ENCODE results near the gene HSPB3.
"Not testable (repeated sequence)": the region's sequence is repeated elsewhere in the genome, so short reads cannot be mapped to it uniquely, and the experiment has no call there.

The HSPB3 gene

GRCh38 chr5:54457094-54457862 lies 1.8 kb downstream of the HSPB3 start:
- no peak for DNase-seq (ENCODE audit: low read depth)

GRCh38 chr5:54458221-54458620 lies 2.7 kb downstream of the HSPB3 start:
- DNase-seq (ENCODE audit: low read depth): no peak

- no peak for DNase-seq (ENCODE audit: low read depth)
Measured at GRCh38 chr5:54460181-54460919, 4.9 kb downstream of the HSPB3 start.

GRCh38 chr5:54462281-54462680 lies 6.8 kb downstream of the HSPB3 start:
- no peak for DNase-seq (ENCODE audit: low read depth)

GRCh38 chr5:54463713-54464112 lies 8.2 kb downstream of the HSPB3 start:
- DNase-seq (ENCODE audit: low read depth): no peak

GRCh38 chr5:54469622-54470021 lies 14.1 kb downstream of the HSPB3 start:
- no peak for DNase-seq (ENCODE audit: low read depth)

GRCh38 chr5:54470128-54470527 lies 14.6 kb downstream of the HSPB3 start:
- no peak for DNase-seq (ENCODE audit: low read depth)

- no peak for DNase-seq (ENCODE audit: low read depth)
Measured at GRCh38 chr5:54470677-54471076, 15.2 kb downstream of the HSPB3 start.

- no peak for DNase-seq (ENCODE audit: low read depth)
Measured at GRCh38 chr5:54471398-54471797, 15.9 kb downstream of the HSPB3 start.

- no peak for DNase-seq (ENCODE audit: low read depth)
Measured at GRCh38 chr5:54476682-54477081, 21.2 kb downstream of the HSPB3 start.

- DNase-seq (ENCODE audit: low read depth): no peak
Measured at GRCh38 chr5:54477941-54478478, 22.5 kb downstream of the HSPB3 start.

GRCh38 chr5:54480296-54480695 lies 24.8 kb downstream of the HSPB3 start:
- DNase-seq (ENCODE audit: low read depth): no peak

GRCh38 chr5:54484219-54484894 lies 28.9 kb downstream of the HSPB3 start:
- no peak for DNase-seq (ENCODE audit: low read depth)

GRCh38 chr5:54485659-54486058 lies 30.2 kb downstream of the HSPB3 start:
- DNase-seq (ENCODE audit: low read depth): not testable (repeated sequence)

GRCh38 chr5:54489648-54489979 lies 34.1 kb downstream of the HSPB3 start:
- not testable (repeated sequence) for DNase-seq (ENCODE audit: low read depth)

- DNase-seq (ENCODE audit: low read depth): no peak
Measured at GRCh38 chr5:54491326-54491725, 35.8 kb downstream of the HSPB3 start.

GRCh38 chr5:54492178-54492577 lies 36.7 kb downstream of the HSPB3 start:
- no peak for DNase-seq (ENCODE audit: low read depth)

- DNase-seq (ENCODE audit: low read depth): no peak
Measured at GRCh38 chr5:54495027-54495426, 39.5 kb downstream of the HSPB3 start.
